Placental pericyte (primary cell): ENCODE data around the gene MAGEH1. TPM values are rescaled to one million over a fixed set of nuclear protein-coding genes. Genes with fewer than 3 reads are reported as not detected.

Source experiments
- small RNA-seq: library from RNA; depleted of rRNA; stranded (forward); fragments of <200 nt; gene quantifications from one replicate; pipeline ENCODE3, GENCODE V24; 2012; ENCODE audit warnings: low replicate concordance
- total RNA-seq: library from RNA; depleted of rRNA; stranded (reverse); fragments of >200 nt; gene quantifications from 2 replicates; pipeline ENCODE4 v1.2.3, GENCODE V29; 2012

Gene MAGEH1, protein sequence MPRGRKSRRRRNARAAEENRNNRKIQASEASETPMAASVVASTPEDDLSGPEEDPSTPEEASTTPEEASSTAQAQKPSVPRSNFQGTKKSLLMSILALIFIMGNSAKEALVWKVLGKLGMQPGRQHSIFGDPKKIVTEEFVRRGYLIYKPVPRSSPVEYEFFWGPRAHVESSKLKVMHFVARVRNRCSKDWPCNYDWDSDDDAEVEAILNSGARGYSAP
- total RNA-seq = 8.3 and 17.5 TPM in 2 replicates

DNA sequence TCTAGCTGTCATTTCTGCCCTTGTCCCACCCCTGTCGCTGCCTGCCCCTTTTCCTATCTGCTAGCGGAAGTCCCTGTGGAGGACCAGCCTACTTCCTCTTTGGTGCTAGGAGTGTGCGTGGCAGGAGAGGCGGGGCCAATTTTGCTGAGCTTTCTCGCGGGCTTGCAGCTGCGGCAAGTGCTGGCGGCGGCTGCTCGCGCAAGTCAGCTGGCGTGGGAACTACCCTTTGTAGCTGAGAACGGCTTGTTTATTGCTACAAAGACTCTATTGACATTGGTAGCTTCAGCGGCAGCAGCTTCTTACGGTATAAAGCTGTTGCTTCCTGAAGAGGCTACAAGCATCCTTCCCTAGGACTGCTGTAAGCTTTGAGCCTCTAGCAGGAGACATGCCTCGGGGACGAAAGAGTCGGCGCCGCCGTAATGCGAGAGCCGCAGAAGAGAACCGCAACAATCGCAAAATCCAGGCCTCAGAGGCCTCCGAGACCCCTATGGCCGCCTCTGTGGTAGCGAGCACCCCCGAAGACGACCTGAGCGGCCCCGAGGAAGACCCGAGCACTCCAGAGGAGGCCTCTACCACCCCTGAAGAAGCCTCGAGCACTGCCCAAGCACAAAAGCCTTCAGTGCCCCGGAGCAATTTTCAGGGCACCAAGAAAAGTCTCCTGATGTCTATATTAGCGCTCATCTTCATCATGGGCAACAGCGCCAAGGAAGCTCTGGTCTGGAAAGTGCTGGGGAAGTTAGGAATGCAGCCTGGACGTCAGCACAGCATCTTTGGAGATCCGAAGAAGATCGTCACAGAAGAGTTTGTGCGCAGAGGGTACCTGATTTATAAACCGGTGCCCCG lies at the start of gene MAGEH1:
MAGEH1 (plus strand) TSS at position 138 of the 843 bp plus-strand sequence; CDS start at position 386, 248 bp downstream.

DNA sequence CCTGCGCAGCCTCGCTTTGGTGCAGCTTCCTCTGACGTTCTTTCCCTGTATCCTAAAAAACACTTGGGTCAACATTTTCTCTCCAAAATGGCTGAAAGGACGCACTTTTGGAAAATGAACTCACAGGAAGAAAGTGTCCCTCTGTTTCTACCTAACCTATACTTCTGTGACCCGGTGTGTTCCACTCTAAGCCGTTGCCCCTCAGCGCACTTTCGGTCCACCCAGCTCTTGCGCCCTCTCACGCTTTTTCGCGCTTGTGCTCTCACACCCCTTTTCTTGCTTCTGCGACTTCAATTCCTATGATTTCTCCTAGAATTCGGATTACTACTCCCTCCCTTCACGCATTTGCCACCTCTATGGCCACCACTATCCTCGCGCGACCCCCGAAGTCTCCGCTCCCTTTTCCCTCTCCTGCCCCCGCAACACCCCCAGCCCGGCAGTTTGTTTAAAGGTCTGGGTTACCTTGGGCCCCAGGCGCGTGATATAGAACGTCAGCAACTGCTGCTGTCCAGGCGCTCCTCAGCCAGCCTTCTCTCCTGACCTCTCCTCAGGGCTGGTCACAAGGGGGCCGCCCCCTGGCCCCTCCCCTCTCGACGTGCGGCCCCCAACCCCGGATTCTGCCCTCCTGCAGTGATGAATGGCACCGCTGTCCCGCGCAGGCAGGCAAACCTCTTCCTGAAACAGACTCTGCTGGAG lies 37.5 kb downstream of the MAGEH1 start, which contains the start of gene USP51:
USP51 (minus strand) TSS at position 535 of the 696 bp plus-strand sequence. CDS start 909 bp downstream, outside the sequence.

Small RNAs within 50 kb of the gene (small RNA-seq; reads per million reads assigned to genes)
- not detected for gene MIR4536-2

Other genes with a start within 250 kb of the MAGEH1 start
- gene PAGE5, start 231.8 kb upstream of the MAGEH1 start, total RNA-seq = not detected in 2 replicates
- not detected in 2 replicates for gene PAGE3, start 187.2 kb upstream of the MAGEH1 start, total RNA-seq
- 0.88 and 2.1 TPM in 2 replicates for gene USP51, start 37.7 kb downstream of the MAGEH1 start, total RNA-seq
- gene FOXR2, start 171.3 kb downstream of the MAGEH1 start, total RNA-seq = not detected in 2 replicates